ENCODE data around the gene HERPUD1.
"Not testable (repeated sequence)": the region's sequence is repeated elsewhere in the genome, so short reads cannot be mapped to it uniquely, and the experiment has no call there.

Gene HERPUD1

DNA sequence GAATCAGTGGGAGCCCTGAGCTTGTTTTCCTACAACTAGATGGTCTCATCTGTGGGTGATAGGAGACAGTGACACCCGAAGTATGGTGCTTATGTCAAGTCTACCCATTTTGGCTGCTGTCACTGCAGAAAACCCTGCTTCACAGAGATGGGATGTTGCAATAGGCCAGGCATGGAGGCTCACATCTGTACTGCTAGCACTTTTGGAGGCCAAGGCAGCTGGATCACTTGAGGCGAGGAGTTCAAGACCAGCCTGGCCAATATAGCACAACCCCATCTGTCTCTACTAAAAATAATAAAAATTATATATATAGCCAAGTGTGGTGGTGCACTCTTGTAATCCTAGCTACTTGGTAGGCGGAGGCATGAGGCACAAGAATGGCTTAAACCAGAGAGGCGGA lies 2.3 kb upstream of the HERPUD1 start:
- DNase-seq (ENCODE audit: low read depth) = no peak
- H3K4me3 ChIP-seq (replicated peaks; ENCODE audit: low read depth, low read length) = no peak overlapping the region
- TF ChIP-seq, protein P1, sequence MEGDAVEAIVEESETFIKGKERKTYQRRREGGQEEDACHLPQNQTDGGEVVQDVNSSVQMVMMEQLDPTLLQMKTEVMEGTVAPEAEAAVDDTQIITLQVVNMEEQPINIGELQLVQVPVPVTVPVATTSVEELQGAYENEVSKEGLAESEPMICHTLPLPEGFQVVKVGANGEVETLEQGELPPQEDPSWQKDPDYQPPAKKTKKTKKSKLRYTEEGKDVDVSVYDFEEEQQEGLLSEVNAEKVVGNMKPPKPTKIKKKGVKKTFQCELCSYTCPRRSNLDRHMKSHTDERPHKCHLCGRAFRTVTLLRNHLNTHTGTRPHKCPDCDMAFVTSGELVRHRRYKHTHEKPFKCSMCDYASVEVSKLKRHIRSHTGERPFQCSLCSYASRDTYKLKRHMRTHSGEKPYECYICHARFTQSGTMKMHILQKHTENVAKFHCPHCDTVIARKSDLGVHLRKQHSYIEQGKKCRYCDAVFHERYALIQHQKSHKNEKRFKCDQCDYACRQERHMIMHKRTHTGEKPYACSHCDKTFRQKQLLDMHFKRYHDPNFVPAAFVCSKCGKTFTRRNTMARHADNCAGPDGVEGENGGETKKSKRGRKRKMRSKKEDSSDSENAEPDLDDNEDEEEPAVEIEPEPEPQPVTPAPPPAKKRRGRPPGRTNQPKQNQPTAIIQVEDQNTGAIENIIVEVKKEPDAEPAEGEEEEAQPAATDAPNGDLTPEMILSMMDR (IDR thresholded peaks at IDR 0.05; ENCODE audit: low read length, missing control alignments) = no peak

DNA sequence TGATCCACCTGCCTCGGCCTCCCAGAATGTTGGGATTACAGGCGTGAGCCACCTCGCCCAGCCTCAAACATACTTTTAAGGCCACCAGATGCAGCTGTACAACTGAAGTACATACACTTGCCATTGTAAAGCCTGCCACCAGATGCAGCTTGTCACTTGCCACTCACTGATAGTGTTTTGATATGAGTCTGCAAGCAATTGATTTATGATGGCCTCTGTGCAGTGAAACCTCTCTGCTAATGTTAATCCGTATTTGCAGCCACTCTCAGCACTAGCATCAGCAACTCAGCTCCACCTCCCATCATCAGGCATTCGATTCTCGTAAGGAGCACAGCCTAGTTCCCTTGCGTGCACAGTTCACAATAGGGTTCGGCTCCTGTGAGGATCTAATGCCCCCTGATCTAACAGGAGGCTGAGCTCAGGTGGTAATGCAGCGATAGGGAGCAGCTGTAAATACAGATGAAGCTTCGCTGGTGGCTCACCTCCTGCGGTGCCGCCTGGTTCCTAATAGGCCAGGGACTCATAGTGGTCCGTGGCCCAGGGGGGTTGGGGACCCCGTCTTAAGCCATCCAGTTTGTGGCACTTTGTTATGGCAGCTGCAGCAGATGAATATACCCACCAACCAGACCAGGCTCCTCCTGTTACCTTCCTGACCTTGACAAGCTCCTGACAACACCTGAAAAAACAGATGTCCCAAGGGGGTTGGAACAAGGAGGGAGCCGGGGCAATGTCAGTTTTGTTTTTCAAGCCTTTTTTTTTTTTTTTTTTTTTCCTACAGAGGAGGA lies 1.3 kb upstream of the HERPUD1 start:
- no peak for DNase-seq (ENCODE audit: low read depth)
- H3K4me3 ChIP-seq (replicated peaks; ENCODE audit: low read depth, low read length) = no peak overlapping the region
- TF ChIP-seq, protein P1 (IDR thresholded peaks at IDR 0.05; ENCODE audit: low read length, missing control alignments) = no peak

DNA sequence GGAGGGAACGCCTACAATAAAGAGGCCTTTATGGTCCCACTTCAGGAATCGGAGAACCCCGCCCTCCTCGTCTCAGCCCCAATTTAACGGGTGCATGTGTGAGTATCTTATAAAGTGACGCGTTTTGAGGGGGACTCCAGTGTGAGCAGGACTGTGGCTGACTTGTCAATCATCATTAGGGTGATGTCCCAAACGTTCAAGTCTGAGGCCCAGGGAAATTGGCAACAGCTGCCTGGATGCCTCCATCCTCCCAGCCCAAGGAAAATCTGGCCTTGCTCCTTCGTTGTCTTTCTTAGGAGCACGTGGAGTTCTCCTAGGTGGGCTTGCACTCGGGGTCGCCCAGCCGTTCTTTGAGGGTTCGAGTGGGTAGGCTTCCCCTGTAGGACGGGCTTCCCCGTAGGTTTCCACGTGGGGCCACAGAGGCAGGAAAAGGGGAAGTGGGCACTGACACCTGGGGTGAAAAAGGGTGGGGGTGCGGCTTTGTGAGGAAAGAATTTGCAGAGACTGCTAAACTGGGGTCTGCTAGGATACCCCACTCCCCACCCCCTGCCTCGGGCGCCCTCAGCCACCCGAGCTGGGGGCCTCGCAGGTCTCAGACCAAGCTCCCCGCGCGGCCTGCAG lies 561 bp upstream of the HERPUD1 start:
- DNase-seq (ENCODE audit: low read depth) = no peak
- TF ChIP-seq, protein P1 (IDR thresholded peaks at IDR 0.05; ENCODE audit: low read length, missing control alignments) = no peak
- H3K4me3 ChIP-seq (replicated peaks; ENCODE audit: low read depth, low read length) = peak overlapping the region; percentile 34

DNA sequence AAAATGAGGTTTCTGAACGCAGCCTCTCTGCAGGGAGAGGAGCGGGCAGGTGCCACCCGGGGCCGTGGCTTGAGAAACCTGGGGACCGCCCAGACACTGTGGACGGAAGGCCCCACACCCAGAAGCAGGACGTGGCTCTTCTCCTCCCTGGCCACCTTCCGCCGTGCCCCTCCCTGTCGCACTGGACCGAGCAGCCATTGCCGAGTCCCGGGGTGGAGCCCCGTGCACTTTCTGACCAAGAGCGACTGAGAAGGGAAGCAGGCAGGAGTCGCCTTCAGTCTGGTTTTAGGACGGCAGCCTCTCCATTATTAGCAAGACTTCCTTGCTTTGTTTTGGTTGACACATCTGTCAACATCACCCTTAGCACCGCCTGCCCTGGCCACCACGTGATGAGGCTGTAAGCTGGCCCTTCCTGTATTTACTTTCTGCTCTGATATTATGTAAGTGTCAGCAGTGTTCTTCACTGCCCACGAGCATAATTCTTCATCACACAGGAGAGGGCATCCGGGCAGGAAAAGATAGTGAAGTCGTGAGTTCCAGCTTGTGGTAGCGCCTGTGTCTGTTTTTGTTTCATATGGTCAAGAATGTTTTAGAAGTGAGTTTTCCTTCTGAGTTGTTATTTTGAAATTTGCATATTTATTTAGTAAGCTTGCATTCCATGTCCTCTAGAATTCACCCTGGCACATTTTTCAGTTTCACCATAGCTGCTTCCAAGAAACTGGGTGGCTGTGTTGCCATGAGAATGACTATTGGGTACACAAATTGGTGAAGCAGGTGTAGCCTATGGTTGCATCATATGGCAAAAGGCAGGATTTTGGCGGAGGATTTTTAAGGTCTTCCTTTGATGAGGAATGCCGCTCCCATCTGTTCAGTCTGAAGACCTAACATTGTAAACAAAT lies 1.0 kb downstream of the HERPUD1 start:
- TF ChIP-seq, protein P1 (IDR thresholded peaks at IDR 0.05; ENCODE audit: low read length, missing control alignments) = no peak
- H3K4me3 ChIP-seq (replicated peaks; ENCODE audit: low read depth, low read length) = peak overlapping the region; percentile 97
- peak; percentile 87 for DNase-seq (ENCODE audit: low read depth)

DNA sequence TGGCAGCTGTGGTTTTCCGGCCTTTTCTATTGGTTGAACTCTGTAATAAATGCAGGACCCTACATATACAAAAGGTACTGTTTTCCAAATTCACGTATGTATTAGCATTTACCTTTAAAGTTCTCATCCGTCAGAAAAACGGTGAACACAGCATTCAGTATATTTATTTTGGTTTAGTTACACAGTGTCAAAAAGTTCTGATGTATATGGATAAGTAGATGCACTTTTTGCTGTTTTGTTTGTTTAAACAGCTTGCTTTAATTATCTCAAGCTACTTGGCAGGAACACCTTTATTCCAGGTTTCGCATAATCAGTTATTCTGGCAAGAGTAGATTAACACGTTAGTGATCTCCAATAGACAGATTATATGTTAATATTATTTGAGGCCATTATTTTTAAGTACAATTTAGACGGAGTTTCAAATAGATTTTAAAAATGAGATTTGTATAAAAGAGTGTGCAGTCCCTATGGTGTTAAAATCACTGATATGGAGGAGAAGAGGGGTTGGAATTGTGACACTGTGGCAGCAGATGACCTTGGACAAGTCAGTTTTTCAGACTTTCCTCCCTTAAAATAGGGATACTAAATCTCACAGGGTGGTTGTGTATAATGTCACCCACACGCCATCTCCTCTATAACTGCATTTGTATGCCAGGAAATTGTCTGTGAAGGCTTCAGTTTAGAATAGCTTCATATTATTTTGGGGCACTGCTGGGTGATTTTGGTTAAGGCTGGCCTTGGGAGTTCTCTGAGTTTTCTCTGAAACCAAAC lies 2.1 kb downstream of the HERPUD1 start:
- DNase-seq (ENCODE audit: low read depth) = no peak
- peak overlapping the region; percentile 97 for H3K4me3 ChIP-seq (replicated peaks; ENCODE audit: low read depth, low read length)
- TF ChIP-seq, protein P1 (IDR thresholded peaks at IDR 0.05; ENCODE audit: low read length, missing control alignments) = no peak

DNA sequence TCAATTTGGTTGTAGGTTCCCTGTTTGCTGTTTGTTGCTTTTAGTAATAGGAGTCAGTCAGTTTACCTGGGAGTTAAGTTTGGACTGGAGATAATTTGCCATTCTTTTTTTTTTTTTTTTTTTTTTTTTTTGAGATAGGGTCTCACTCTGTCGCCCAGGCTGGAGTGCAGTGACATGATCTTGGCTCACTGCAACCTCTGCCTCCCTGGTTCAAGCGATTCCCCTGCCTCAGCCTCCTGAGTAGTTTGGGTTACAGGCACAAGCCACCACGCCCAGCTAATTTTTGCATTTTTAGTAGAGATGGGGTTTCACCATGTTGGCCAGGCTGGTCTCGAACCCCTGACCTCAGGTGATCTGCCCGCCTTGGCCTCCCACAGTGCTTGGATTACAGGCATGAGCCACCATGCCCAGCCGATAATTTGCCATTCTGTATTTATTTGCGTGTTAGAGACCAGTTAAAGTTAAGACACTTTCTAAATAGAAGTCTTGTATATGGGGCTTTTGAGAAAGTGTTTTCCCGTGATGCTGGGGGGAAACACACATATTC lies 2.7 kb downstream of the HERPUD1 start:
- peak overlapping the region; percentile 97 for H3K4me3 ChIP-seq (replicated peaks; ENCODE audit: low read depth, low read length)
- DNase-seq (ENCODE audit: low read depth) = not testable (repeated sequence)
